ENCODE measurements around the gene UAP1L1. TPM values are rescaled to one million over a fixed set of nuclear protein-coding genes. Genes with fewer than 3 reads are reported as not detected.

The UAP1L1 gene
- total and polyA plus RNA-seq, 4 donors: 3.5 to 8.1 (median 5.3) TPM

- Histone ChIP-seq H3K9me3 (ENCODE audit: control insufficient read depth, insufficient read depth, low read length) (no peaks in the 10 kb centered on the region), H3K36me3 (ENCODE audit: control insufficient read depth, insufficient read depth, low read length) (peaks cover 5% of the 10 kb centered on the region)
Observed at GRCh38 chr9:137074657-137075274, 2.6 kb upstream of the UAP1L1 start.

DNA sequence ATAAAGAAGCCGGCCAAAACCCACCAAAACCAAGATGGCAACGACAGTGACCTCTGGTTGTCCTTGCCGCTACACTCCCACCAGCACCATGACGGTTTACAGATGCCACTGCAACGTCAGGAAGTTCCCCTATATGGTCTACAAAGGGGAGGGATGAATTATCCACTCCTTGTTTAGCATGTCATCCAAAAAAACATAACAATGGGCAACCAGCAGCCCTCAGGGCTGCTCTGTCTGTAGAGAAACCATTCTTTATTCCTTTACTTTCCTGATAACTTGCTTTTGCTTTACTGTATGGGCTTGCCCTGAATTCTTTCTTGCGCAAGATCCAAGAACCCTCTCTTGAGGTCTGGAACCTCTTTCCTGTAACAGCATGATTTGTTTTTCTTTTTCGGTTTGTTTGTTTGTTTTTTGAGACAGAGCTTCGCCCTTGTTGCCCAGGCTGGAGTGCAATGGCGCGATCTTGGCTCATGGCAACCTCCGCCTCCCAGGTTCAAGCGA, 2.0 kb upstream of the UAP1L1 start:
- 87% methylated on average over 3 of the region's 12 CpGs for WGBS (ENCODE audit: insufficient coverage)
- H3K36me3 ChIP-seq (ENCODE audit: control insufficient read depth, insufficient read depth, low read length): peaks cover 9% of the 10 kb centered on the region
- H3K27me3 ChIP-seq (ENCODE audit: control insufficient read depth, insufficient read depth, low read length): peaks cover 36% of the 10 kb centered on the region
- H3K4me3 ChIP-seq (ENCODE audit: low read depth, low read length): no peak overlapping the region
- H3K9me3 ChIP-seq (ENCODE audit: control insufficient read depth, insufficient read depth, low read length): no peaks in the 10 kb centered on the region
- no peak overlapping the region for H3K27ac ChIP-seq (ENCODE audit: low read depth, low read length)
- DNase-seq (ENCODE audit: low read depth in 4 of 6, low spot score in 6 of 6): no peak
- peaks cover 44% of the 10 kb centered on the region for H3K4me1 ChIP-seq (ENCODE audit: control insufficient read depth, insufficient read depth, low read length)

More at GRCh38 chr9:137074657-137075274, 2.6 kb upstream of the UAP1L1 start:
- 71% methylated on average over 12 of the region's 12 CpGs for WGBS (ENCODE audit: insufficient coverage)
- no peak for DNase-seq (ENCODE audit: low read depth in 4 of 6, low spot score in 6 of 6)
- no peak overlapping the region for H3K4me3 ChIP-seq (ENCODE audit: low read depth, low read length)
- no peak overlapping the region for H3K27ac ChIP-seq (ENCODE audit: low read depth, low read length)
- peaks cover 44% of the 10 kb centered on the region for H3K4me1 ChIP-seq (ENCODE audit: control insufficient read depth, insufficient read depth, low read length)
- peaks cover 30% of the 10 kb centered on the region for H3K27me3 ChIP-seq (ENCODE audit: control insufficient read depth, insufficient read depth, low read length)

DNA sequence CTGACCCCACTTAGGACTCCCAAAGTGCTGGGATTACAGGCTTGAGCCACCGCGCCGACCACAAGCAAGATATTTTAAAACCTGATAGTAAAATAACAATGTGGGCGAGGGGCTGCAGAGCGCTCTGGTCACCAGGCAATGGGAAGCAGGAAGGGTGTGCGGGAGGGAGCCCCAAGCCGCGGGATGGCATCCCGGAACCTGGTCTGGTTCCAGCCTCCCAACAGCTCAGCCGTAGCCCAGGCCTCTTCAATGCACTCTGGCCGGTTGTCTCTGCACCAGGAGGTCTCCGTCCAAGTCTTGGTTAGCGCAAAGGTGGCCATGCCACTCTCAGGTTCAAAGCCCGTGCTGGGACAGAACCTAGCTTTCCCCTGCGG, 694 bp upstream of the UAP1L1 start:
- no peaks in the 10 kb centered on the region for H3K9me3 ChIP-seq (ENCODE audit: control insufficient read depth, insufficient read depth, low read length)
- peaks cover 16% of the 10 kb centered on the region for H3K36me3 ChIP-seq (ENCODE audit: control insufficient read depth, insufficient read depth, low read length)
- H3K27ac ChIP-seq (ENCODE audit: low read depth, low read length): no peak overlapping the region
- H3K27me3 ChIP-seq (ENCODE audit: control insufficient read depth, insufficient read depth, low read length): peaks cover 42% of the 10 kb centered on the region
- 34% methylated on average over 15 of the region's 15 CpGs for WGBS (ENCODE audit: insufficient coverage)
- DNase-seq (ENCODE audit: low read depth in 4 of 6, low spot score in 6 of 6): no peak
- H3K4me1 ChIP-seq (ENCODE audit: control insufficient read depth, insufficient read depth, low read length): peaks cover 31% of the 10 kb centered on the region
- no peak overlapping the region for H3K4me3 ChIP-seq (ENCODE audit: low read depth, low read length)

- no peaks in the 10 kb centered on the region for H3K9me3 ChIP-seq (ENCODE audit: control insufficient read depth, insufficient read depth, low read length)
- no peak overlapping the region for H3K27ac ChIP-seq (ENCODE audit: low read depth, low read length)
- H3K27me3 ChIP-seq (ENCODE audit: control insufficient read depth, insufficient read depth, low read length): peaks cover 54% of the 10 kb centered on the region
- peaks cover 23% of the 10 kb centered on the region for H3K4me1 ChIP-seq (ENCODE audit: control insufficient read depth, insufficient read depth, low read length)
- WGBS (ENCODE audit: insufficient coverage): 5% methylated on average over 76 of the region's 76 CpGs
- H3K4me3 ChIP-seq (ENCODE audit: low read depth, low read length): peak overlapping the region; percentile 38
- DNase-seq (ENCODE audit: low read depth in 4 of 6, low spot score in 6 of 6): no peak
- H3K36me3 ChIP-seq (ENCODE audit: control insufficient read depth, insufficient read depth, low read length): peaks cover 27% of the 10 kb centered on the region
Observed at GRCh38 chr9:137077758-137078693, 709 bp downstream of the UAP1L1 start.

- Histone ChIP-seq H3K27me3 (ENCODE audit: control insufficient read depth, insufficient read depth, low read length) (peaks cover 56% of the 10 kb centered on the region), H3K4me1 (ENCODE audit: control insufficient read depth, insufficient read depth, low read length) (peaks cover 23% of the 10 kb centered on the region), H3K36me3 (ENCODE audit: control insufficient read depth, insufficient read depth, low read length) (peaks cover 27% of the 10 kb centered on the region), H3K27ac (ENCODE audit: low read depth, low read length) (no peak overlapping the region), H3K9me3 (ENCODE audit: control insufficient read depth, insufficient read depth, low read length) (no peaks in the 10 kb centered on the region), H3K4me3 (ENCODE audit: low read depth, low read length) (no peak overlapping the region)
- 9% methylated on average over 51 of the region's 51 CpGs for WGBS (ENCODE audit: insufficient coverage)
- no peak for DNase-seq (ENCODE audit: low read depth in 4 of 6, low spot score in 6 of 6)
Observed at GRCh38 chr9:137078701-137079400, 1.5 kb downstream of the UAP1L1 start.

DNA sequence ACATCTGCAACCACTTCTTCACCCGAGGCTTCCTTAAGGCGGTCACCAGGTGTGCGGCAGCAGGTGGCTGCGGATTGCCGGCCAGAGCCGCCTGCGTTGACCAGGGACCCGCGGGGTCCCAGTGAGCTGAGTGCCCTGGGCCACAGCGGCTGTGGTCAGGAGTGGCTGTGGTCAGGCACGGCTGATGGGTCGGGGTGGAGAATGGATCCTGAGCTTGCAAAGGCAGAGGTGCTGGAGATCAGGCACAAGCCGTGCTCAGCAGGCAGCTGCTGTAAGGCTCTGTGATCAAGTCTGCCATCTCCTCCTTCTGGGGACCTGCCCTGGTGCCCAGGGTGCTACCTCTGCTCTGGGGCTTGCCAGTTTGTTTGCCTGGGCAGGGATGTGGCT, 2.1 kb downstream of the UAP1L1 start:
- H3K4me3 ChIP-seq (ENCODE audit: low read depth, low read length): no peak overlapping the region

DNA sequence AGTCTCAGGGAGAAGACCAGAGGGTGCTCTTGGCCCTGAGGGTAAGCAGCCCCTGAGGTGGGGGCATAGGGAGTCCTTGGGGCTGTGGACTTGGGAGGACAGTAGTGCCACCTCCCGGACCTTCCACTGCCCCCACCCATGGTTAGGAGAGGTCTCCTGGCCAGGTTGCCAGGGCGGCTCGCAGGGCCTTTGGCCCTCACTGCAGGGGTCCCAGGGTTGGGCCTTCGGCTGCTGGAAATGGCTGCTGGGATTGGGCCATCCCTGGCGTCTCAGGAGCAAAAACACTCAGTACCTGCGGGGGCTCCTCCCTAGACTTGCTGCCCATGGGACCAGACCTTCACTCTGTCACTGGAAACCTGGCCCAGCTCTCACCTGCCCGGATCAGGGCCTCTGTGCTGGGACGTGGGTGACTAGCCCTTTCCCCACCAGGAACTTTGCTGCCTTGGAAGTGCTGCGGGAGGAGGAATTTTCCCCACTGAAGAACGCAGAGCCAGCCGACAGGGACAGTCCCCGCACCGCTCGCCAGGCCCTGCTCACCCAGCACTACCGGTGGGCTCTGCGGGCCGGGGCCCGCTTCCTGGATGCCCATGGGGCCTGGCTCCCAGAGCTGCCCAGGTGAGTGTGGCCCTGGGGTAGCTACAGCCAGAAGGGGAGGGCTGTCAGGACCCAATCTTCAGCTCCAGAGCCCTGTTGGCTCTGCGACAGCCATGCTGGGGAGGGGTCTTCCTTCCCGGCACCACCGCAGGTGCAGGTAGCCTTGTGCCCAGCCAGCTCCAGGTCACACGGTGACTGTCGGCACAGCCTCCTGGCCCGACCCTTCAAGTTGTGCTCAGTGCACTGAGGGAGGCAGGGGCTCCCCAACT, 3.2 kb downstream of the UAP1L1 start:
- Histone ChIP-seq H3K27me3 (ENCODE audit: control insufficient read depth, insufficient read depth, low read length) (peaks cover 56% of the 10 kb centered on the region), H3K4me1 (ENCODE audit: control insufficient read depth, insufficient read depth, low read length) (peaks cover 25% of the 10 kb centered on the region), H3K4me3 (ENCODE audit: low read depth, low read length) (no peak overlapping the region), H3K27ac (ENCODE audit: low read depth, low read length) (no peak overlapping the region), H3K36me3 (ENCODE audit: control insufficient read depth, insufficient read depth, low read length) (peaks cover 27% of the 10 kb centered on the region), H3K9me3 (ENCODE audit: control insufficient read depth, insufficient read depth, low read length) (no peaks in the 10 kb centered on the region)
- no peak for DNase-seq (ENCODE audit: low read depth in 4 of 6, low spot score in 6 of 6)
- WGBS (ENCODE audit: insufficient coverage): 76% methylated on average over 22 of the region's 24 CpGs

More for the DNA sequence above, 2.1 kb downstream of the UAP1L1 start:
- WGBS (ENCODE audit: insufficient coverage): 47% methylated on average over 13 of the region's 13 CpGs
- no peaks in the 10 kb centered on the region for H3K9me3 ChIP-seq (ENCODE audit: control insufficient read depth, insufficient read depth, low read length)
- H3K36me3 ChIP-seq (ENCODE audit: control insufficient read depth, insufficient read depth, low read length): peaks cover 27% of the 10 kb centered on the region
- no peak overlapping the region for H3K27ac ChIP-seq (ENCODE audit: low read depth, low read length)
- DNase-seq (ENCODE audit: low read depth in 4 of 6, low spot score in 6 of 6): no peak
- H3K27me3 ChIP-seq (ENCODE audit: control insufficient read depth, insufficient read depth, low read length): peaks cover 56% of the 10 kb centered on the region
- peaks cover 23% of the 10 kb centered on the region for H3K4me1 ChIP-seq (ENCODE audit: control insufficient read depth, insufficient read depth, low read length)

GRCh38 chr9:137082222-137082924, 5.1 kb downstream of the UAP1L1 start:
- Histone ChIP-seq H3K4me3 (ENCODE audit: low read depth, low read length) (no peak overlapping the region), H3K27me3 (ENCODE audit: control insufficient read depth, insufficient read depth, low read length) (peaks cover 50% of the 10 kb centered on the region), H3K36me3 (ENCODE audit: control insufficient read depth, insufficient read depth, low read length) (peaks cover 27% of the 10 kb centered on the region), H3K9me3 (ENCODE audit: control insufficient read depth, insufficient read depth, low read length) (no peaks in the 10 kb centered on the region), H3K4me1 (ENCODE audit: control insufficient read depth, insufficient read depth, low read length) (peaks cover 28% of the 10 kb centered on the region), H3K27ac (ENCODE audit: low read depth, low read length) (no peak overlapping the region)
- WGBS (ENCODE audit: insufficient coverage): 86% methylated on average over 13 of the region's 16 CpGs
- no peak for DNase-seq (ENCODE audit: low read depth in 4 of 6, low spot score in 6 of 6)

Measured in spinal cord (tissue), 10 donors.